BE2C (cell line): Measurements from ENCODE around the gene PPM1J.

Experiments
- DNase-seq: peaks from one replicate; pipeline ENCODE4 v3.0.0-alpha.2; 2020
- H3K27me3 ChIP-seq: fragments of 250-450 bp; sonication (Bioruptor Pico); 2 replicates; pipeline ENCODE4 v1.5.1; 2020; ENCODE audit warnings: mild to moderate bottlenecking
- H3K36me3 ChIP-seq: fragments of 250-450 bp; sonication (Bioruptor Pico); 2 replicates; pipeline ENCODE4 v1.5.1; 2020; ENCODE audit warnings: mild to moderate bottlenecking
- H3K4me1 ChIP-seq: fragments of 250-450 bp; sonication (Bioruptor Pico); 2 replicates; pipeline ENCODE4 v1.5.1; 2020
- H3K4me3 ChIP-seq: 2 replicates; pipeline ENCODE4 v1.5.1; 2011; ENCODE audit warnings: low read depth, low read length
- H3K9me3 ChIP-seq: fragments of 250-450 bp; sonication (Bioruptor Pico); 2 replicates; pipeline ENCODE4 v1.5.1; 2020
- TF ChIP-seq, protein P1 (sequence below): IDR thresholded peaks from 2 replicates; pipeline ENCODE4 v1.5.1; 2012; ENCODE audit warnings: mild to moderate bottlenecking, low read depth, low read length

The PPM1J gene

DNA sequence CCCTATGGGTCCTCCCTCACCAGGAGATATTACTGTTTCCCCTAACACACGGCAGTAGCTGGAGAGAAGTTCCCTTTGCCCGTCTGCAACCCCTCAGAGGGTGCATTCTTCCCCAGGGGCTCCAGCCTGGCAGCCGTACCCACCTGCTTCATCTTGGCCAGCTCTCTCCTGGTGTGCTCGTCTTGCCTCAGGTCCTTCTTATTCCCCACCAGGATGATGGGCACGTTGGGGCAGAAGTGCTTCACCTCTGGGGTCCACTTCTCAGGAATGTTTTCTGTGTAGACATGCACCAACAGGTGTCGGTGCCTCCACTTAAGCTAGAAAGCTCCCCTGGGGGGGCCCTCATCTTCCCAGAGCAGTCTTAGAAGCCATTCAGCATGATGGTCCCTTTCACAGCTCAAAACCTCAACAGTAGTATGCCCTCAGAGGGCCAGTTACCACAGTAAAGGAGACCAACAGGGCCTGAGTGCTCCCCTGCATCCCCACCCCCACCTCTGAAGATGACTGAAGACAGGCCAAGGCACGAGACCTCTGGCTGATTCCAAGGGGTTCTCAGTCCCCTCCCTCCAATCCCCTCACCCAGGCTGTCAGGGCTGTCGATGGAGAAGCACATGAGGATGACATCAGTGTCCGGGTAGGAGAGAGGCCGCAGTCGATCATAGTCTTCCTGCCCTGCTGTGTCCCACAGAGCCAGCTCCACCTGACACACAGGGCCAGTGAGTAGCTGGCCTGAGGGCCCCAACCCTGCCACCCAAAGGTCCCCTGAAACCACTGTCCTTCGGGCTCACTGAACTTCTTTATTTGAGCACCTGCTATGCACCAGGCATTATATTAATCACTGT lies 12.5 kb downstream of the PPM1J start:
- H3K36me3 ChIP-seq, result peaks cover 14% of the 10 kb centered on the region
- peaks cover 52% of the 10 kb centered on the region for H3K4me1 ChIP-seq
- H3K27me3 ChIP-seq, result no peaks in the 10 kb centered on the region
- H3K4me3 ChIP-seq, result no peak overlapping the region
- no peaks in the 10 kb centered on the region for H3K9me3 ChIP-seq
- TF ChIP-seq, protein P1, sequence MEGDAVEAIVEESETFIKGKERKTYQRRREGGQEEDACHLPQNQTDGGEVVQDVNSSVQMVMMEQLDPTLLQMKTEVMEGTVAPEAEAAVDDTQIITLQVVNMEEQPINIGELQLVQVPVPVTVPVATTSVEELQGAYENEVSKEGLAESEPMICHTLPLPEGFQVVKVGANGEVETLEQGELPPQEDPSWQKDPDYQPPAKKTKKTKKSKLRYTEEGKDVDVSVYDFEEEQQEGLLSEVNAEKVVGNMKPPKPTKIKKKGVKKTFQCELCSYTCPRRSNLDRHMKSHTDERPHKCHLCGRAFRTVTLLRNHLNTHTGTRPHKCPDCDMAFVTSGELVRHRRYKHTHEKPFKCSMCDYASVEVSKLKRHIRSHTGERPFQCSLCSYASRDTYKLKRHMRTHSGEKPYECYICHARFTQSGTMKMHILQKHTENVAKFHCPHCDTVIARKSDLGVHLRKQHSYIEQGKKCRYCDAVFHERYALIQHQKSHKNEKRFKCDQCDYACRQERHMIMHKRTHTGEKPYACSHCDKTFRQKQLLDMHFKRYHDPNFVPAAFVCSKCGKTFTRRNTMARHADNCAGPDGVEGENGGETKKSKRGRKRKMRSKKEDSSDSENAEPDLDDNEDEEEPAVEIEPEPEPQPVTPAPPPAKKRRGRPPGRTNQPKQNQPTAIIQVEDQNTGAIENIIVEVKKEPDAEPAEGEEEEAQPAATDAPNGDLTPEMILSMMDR, result no peak
- no peak for DNase-seq

DNA sequence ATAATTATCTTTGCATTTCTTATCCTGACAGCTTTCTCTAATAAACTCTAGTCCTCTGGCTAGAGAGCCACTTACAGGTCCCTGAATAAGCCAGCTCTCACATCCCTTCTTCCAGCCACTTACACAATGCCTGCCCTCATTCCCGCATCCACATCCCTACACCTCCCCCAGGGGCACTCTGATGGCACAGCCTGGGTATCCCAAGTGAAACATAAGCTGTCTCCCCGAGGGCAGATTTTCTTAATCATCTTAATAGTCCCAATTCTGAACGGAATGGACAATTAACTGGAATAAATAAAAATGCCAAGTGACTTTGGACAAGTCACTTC lies 13.1 kb downstream of the PPM1J start:
- DNase-seq, result no peak
- TF ChIP-seq, protein P1, result no peak
- H3K9me3 ChIP-seq, result no peaks in the 10 kb centered on the region
- H3K4me1 ChIP-seq, result peaks cover 52% of the 10 kb centered on the region
- H3K27me3 ChIP-seq, result no peaks in the 10 kb centered on the region
- peaks cover 14% of the 10 kb centered on the region for H3K36me3 ChIP-seq
- no peak overlapping the region for H3K4me3 ChIP-seq

DNA sequence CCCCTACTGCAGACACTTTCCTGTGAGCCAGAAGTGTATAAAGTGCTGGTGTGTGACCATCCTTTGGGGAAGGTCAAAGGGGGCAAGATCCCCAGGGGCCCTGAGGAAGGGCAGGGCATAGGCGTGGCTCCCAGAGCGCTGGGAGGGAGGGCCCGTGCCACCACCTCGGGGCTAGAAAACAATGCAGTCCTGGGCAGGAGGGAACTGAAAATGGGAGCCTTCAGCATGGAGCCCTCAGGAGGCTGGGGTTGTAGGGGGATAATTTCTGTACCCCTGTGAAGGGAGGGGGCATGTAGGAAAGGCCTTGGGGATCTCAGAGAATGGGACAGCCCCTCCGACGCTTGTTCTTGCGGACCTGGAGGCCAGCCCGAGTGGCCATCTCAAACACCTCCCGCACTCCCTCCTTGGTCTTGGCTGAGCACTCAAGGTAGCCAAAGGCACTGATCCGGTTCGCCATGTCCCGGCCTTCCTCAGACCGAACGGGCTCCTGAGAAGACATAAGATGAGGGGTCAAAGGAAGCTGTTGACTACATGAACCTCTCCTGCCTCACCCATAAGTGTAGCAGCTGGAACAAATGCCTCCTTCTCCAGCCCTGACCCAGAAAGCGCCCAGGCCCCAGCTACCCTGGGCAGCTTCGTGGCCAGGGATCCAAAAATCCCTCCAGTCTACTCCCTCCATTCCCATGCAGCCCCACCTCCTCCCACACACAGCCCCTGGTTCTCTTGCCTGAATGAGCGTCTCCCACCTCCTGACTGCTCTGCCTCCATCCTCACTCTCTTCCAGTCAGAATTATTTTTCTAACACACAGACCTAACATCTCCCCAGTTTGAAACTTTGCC lies 13.7 kb downstream of the PPM1J start:
- H3K9me3 ChIP-seq, result no peaks in the 10 kb centered on the region
- DNase-seq, result no peak
- 0 out of 2 replicates have a peak overlapping the region, but pooled peaks have one; percentile 9 for H3K4me3 ChIP-seq
- no peaks in the 10 kb centered on the region for H3K27me3 ChIP-seq
- peaks cover 52% of the 10 kb centered on the region for H3K4me1 ChIP-seq
- peaks cover 14% of the 10 kb centered on the region for H3K36me3 ChIP-seq
- TF ChIP-seq, protein P1, result no peak

DNA sequence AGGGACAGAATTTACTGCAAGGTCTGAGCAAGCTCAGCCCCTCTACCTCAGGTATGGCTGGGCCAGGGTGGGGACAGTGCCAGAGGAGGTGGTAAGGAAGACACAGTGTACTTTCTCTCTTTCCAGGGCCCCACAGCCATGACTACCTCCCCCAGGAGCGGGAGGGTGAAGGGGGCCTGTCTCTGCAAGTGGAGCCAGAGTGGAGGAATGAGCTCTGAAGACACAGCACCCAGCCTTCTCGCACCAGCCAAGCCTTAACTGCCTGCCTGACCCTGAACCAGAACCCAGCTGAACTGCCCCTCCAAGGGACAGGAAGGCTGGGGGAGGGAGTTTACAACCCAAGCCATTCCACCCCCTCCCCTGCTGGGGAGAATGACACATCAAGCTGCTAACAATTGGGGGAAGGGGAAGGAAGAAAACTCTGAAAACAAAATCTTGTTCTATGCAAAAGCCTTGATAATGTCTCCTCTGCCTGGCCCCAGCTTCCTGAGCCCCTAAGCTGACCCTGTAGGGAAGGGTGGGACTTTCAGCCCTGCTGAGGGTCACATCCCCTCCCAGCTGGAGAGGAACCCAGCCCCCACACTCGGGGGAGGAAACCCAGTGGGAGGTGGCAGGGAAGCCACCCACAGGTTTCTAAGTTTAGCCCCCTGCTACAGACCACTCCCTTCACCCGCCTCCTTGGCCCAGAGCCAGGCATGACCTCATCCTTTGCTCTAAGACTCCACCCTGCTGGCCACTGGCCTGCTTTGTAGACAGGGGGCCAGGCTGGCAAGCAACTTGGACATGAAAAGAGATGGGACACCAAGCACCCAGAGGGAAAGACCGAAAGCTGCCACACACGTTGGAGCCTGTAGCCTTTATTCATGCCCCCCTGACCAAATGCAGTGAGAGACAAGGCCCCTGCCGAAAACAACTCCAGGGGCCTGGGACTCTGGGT lies 14.6 kb downstream of the PPM1J start:
- peaks cover 14% of the 10 kb centered on the region for H3K36me3 ChIP-seq
- 0 out of 2 replicates have a peak overlapping the region, but pooled peaks have one; percentile 9 for H3K4me3 ChIP-seq
- H3K27me3 ChIP-seq, result no peaks in the 10 kb centered on the region
- H3K4me1 ChIP-seq, result peaks cover 47% of the 10 kb centered on the region
- TF ChIP-seq, protein P1, result peak; percentile 30
- H3K9me3 ChIP-seq, result no peaks in the 10 kb centered on the region
- peak; percentile 97 for DNase-seq

DNA sequence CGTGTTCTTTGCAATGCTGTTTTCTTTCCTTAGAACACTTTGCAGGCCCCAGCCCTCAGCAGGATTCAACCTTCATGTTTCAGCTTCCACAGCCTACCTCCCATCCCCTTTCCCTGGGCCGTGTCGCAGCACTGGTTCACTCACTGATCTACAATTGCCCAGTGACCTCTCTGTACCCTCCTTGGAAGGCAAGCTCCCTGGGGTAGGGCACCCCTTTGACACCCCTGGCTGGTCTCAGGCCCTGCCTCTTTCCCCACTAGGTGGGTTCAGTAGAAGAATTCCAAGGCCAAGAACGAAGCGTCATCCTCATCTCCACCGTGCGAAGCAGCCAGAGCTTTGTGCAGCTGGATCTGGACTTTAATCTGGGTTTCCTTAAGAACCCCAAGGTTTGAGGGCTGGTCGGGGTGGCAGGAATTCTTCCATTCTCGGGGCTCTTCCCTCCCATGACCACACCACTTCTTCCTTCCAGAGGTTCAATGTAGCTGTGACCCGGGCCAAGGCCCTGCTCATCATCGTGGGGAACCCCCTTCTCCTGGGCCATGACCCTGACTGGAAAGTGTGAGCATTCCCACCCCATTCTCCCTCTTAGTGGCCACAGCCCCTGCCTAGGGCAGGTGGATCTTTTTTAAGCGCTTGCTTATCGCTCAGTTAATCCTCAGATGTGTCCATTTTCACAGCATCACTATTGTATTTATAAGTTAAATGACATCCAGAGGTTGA lies 15.5 kb downstream of the PPM1J start:
- Histone ChIP-seq H3K4me1 (peaks cover 39% of the 10 kb centered on the region), H3K27me3 (no peaks in the 10 kb centered on the region)

More for the DNA sequence above, 15.5 kb downstream of the PPM1J start:
- no peak for DNase-seq
- TF ChIP-seq, protein P1, result no peak
- Histone ChIP-seq H3K4me3 (no peak overlapping the region), H3K9me3 (no peaks in the 10 kb centered on the region), H3K36me3 (peaks cover 17% of the 10 kb centered on the region)
